Karpas-422 (cell line): ENCODE data around the gene LRP1B. TPM values are rescaled to one million over a fixed set of nuclear protein-coding genes. Genes with fewer than 3 reads are reported as not detected.

ENCODE experiments used
- DNase-seq: peaks from one replicate; pipeline ENCODE4 v3.0.0-alpha.2; 2015
- H2AFZ ChIP-seq: fragments of 200-600 bp; sonication (generic); 2 replicates; pipeline ENCODE4 v1.6.1; 2014; ENCODE audit warnings: antibody characterized with exemption, low read length, mixed read lengths
- H3K27ac ChIP-seq: fragments of 200-600 bp; sonication (generic); 2 replicates; pipeline ENCODE4 v1.5.1; 2014; ENCODE audit warnings: mild to moderate bottlenecking, low read length, moderate library complexity
- H3K27me3 ChIP-seq: fragments of 200-600 bp; sonication (generic); 2 replicates; pipeline ENCODE4 v1.6.1; 2014; ENCODE audit warnings: low read length, mixed read lengths
- H3K36me3 ChIP-seq: fragments of 200-600 bp; sonication (generic); 2 replicates; pipeline ENCODE4 v1.6.1; 2014; ENCODE audit warnings: low read length, mixed read lengths; ENCODE audit not compliant: insufficient read depth
- H3K4me1 ChIP-seq: fragments of 200-600 bp; sonication (generic); 2 replicates; pipeline ENCODE4 v1.6.1; 2014; ENCODE audit warnings: mild to moderate bottlenecking, low read length, mixed read lengths
- H3K4me2 ChIP-seq: fragments of 200-600 bp; sonication (generic); 2 replicates; pipeline ENCODE4 v1.6.1; 2014; ENCODE audit warnings: low read length, low read depth, mild to moderate bottlenecking; ENCODE audit not compliant: poor library complexity, severe bottlenecking
- H3K4me3 ChIP-seq: fragments of 200-600 bp; sonication (generic); 2 replicates; pipeline ENCODE4 v1.5.1; 2014; ENCODE audit warnings: mild to moderate bottlenecking, antibody characterized with exemption, low read length, mixed read lengths
- H3K79me2 ChIP-seq: fragments of 200-600 bp; sonication (generic); 2 replicates; pipeline ENCODE4 v1.6.1; 2014; ENCODE audit warnings: mild to moderate bottlenecking, low read length, mixed read lengths
- H3K9ac ChIP-seq: fragments of 200-600 bp; sonication (generic); 2 replicates; pipeline ENCODE4 v1.6.0; 2014; ENCODE audit warnings: low read length
- H3K9me2 ChIP-seq: fragments of 200-600 bp; sonication (generic), shearing (Covaris generic); replicated peaks from 2 replicates; pipeline ENCODE4 v1.6.0; 2014; ENCODE audit warnings: mild to moderate bottlenecking, low read length, moderate library complexity; ENCODE audit not compliant: insufficient read depth
- H3K9me3 ChIP-seq: fragments of 300-700, 200-600 bp; sonication (generic); 2 replicates; pipeline ENCODE4 v1.6.1; 2014; ENCODE audit warnings: low read length, mixed read lengths
- H4K20me1 ChIP-seq: fragments of 200-600 bp; sonication (generic); 2 replicates; pipeline ENCODE4 v1.6.1; 2014; ENCODE audit warnings: mild to moderate bottlenecking, antibody characterized with exemption, low read length, low read depth; ENCODE audit not compliant: insufficient read depth
- total RNA-seq: library from RNA; depleted of rRNA; stranded (reverse); fragments of >200 nt; shearing (Covaris generic); gene quantifications from 2 replicates; pipeline ENCODE4 v1.2.3, GENCODE V29; 2014; ENCODE audit warnings: low replicate concordance

LRP1B gene
- total RNA-seq, 1 experiment from 2014 or later: not detected

- no peak overlapping the region for H3K9ac ChIP-seq
- no peaks in the 10 kb centered on the region for H3K27me3 ChIP-seq
- no peaks in the 10 kb centered on the region for H4K20me1 ChIP-seq
- H2AFZ ChIP-seq: no peak overlapping the region
- no peak overlapping the region for H3K4me3 ChIP-seq
- H3K4me2 ChIP-seq: no peak overlapping the region
- no peak for DNase-seq
- H3K79me2 ChIP-seq: no peaks in the 10 kb centered on the region
- H3K4me1 ChIP-seq: no peaks in the 10 kb centered on the region
- H3K9me2 ChIP-seq: no peaks in the 10 kb centered on the region
- no peaks in the 10 kb centered on the region for H3K36me3 ChIP-seq
- H3K9me3 ChIP-seq: peaks cover 7% of the 10 kb centered on the region
- H3K27ac ChIP-seq: no peak overlapping the region
Observed at GRCh38 chr2:141498561-141498960, 632.3 kb downstream of the LRP1B start.

GRCh38 chr2:141497272-141497671, 633.5 kb downstream of the LRP1B start:
- H2AFZ ChIP-seq: no peak overlapping the region
- no peaks in the 10 kb centered on the region for H3K4me1 ChIP-seq
- no peaks in the 10 kb centered on the region for H3K36me3 ChIP-seq
- no peaks in the 10 kb centered on the region for H4K20me1 ChIP-seq
- H3K9me3 ChIP-seq: peaks cover 9% of the 10 kb centered on the region
- no peak overlapping the region for H3K27ac ChIP-seq
- H3K9ac ChIP-seq: no peak overlapping the region
- H3K79me2 ChIP-seq: no peaks in the 10 kb centered on the region
- no peak overlapping the region for H3K4me2 ChIP-seq
- DNase-seq: no peak
- H3K4me3 ChIP-seq: no peak overlapping the region
- H3K9me2 ChIP-seq: no peaks in the 10 kb centered on the region
- no peaks in the 10 kb centered on the region for H3K27me3 ChIP-seq

- no peaks in the 10 kb centered on the region for H3K27me3 ChIP-seq
- H3K27ac ChIP-seq: no peak overlapping the region
- H3K9me2 ChIP-seq: no peaks in the 10 kb centered on the region
- H4K20me1 ChIP-seq: no peaks in the 10 kb centered on the region
- no peak for DNase-seq
- no peaks in the 10 kb centered on the region for H3K4me1 ChIP-seq
- H3K4me2 ChIP-seq: no peak overlapping the region
- H2AFZ ChIP-seq: no peak overlapping the region
- no peaks in the 10 kb centered on the region for H3K36me3 ChIP-seq
- H3K9ac ChIP-seq: no peak overlapping the region
- H3K4me3 ChIP-seq: no peak overlapping the region
- H3K79me2 ChIP-seq: no peaks in the 10 kb centered on the region
- peaks cover 10% of the 10 kb centered on the region for H3K9me3 ChIP-seq
Observed at GRCh38 chr2:141496810-141497209, 634.0 kb downstream of the LRP1B start.

DNA sequence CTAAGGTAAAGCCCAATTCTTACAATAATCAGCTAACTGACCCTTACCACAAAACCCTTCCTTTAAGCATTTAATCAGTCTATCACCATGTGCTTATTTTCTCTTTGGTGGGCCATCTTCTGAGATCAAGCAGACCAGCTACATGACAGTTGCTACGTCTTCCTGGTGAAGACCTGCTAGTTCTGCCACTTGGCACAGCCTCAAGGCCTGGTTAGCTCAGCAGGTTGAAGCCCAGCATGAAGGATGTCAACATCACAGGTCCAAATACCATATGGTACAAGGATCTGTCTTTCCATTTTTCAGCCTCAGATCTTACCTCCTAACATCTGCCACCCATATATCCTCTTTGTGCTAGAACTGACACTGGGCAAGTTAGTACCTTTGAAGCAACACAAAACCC, 636.9 kb downstream of the LRP1B start:
- no peak overlapping the region for H3K27ac ChIP-seq
- no peak overlapping the region for H3K9ac ChIP-seq
- no peaks in the 10 kb centered on the region for H3K4me1 ChIP-seq
- H3K4me3 ChIP-seq: no peak overlapping the region
- H3K9me3 ChIP-seq: peaks cover 23% of the 10 kb centered on the region
- no peak for DNase-seq
- no peak overlapping the region for H3K4me2 ChIP-seq
- H3K9me2 ChIP-seq: no peaks in the 10 kb centered on the region
- no peaks in the 10 kb centered on the region for H3K36me3 ChIP-seq
- H3K79me2 ChIP-seq: no peaks in the 10 kb centered on the region
- no peaks in the 10 kb centered on the region for H3K27me3 ChIP-seq
- H4K20me1 ChIP-seq: no peaks in the 10 kb centered on the region
- H2AFZ ChIP-seq: no peak overlapping the region

DNA sequence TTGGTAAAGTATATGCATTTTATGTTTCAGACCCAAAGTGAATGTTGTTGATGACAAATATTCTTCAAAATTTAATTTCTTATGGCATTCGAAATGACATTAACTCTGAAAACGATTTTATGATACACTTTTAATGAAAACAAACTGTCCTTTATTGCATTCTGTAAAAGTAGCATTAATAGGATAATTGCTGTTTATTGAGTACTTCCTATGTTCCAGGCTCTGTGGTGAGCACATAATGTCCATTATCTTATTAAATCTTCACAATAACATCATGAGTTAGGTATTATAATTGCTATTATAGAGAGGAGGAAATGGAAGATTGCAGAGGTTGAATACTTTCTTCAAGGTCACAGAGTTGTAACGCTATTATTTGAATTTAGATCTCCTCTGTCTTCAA, 638.0 kb downstream of the LRP1B start:
- DNase-seq: no peak
- no peaks in the 10 kb centered on the region for H3K4me1 ChIP-seq
- no peaks in the 10 kb centered on the region for H3K79me2 ChIP-seq
- H3K9ac ChIP-seq: no peak overlapping the region
- H3K27ac ChIP-seq: no peak overlapping the region
- H3K9me2 ChIP-seq: no peaks in the 10 kb centered on the region
- H2AFZ ChIP-seq: no peak overlapping the region
- peaks cover 26% of the 10 kb centered on the region for H3K9me3 ChIP-seq
- H4K20me1 ChIP-seq: no peaks in the 10 kb centered on the region
- H3K27me3 ChIP-seq: no peaks in the 10 kb centered on the region
- H3K4me3 ChIP-seq: no peak overlapping the region
- H3K36me3 ChIP-seq: no peaks in the 10 kb centered on the region
- H3K4me2 ChIP-seq: no peak overlapping the region

DNA sequence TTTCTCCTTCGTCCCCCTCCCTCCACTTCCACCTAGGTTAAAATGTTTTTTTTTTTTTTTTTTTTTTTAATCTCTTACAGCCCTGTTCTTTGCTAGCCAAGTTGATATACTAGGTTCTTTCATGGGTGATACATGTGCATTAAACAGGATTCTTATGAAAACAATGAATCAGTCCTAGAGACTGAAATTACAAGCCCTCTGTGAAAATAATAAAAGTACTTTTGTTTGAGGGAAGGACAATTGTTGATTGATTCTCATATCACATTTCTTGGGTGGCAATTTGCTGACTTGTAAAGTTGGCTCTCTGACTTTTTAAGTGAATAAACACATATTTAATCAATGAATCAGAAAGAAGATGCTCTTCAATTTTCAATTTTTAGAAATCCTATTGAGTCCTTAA, 639.9 kb downstream of the LRP1B start:
- DNase-seq: no peak
- Histone ChIP-seq H3K4me3 (no peak overlapping the region), H3K9ac (no peak overlapping the region), H4K20me1 (no peaks in the 10 kb centered on the region), H3K36me3 (no peaks in the 10 kb centered on the region), H3K27me3 (no peaks in the 10 kb centered on the region), H3K4me2 (no peak overlapping the region), H3K4me1 (no peaks in the 10 kb centered on the region), H3K9me3 (peaks cover 34% of the 10 kb centered on the region), H3K9me2 (no peaks in the 10 kb centered on the region), H2AFZ (no peak overlapping the region), H3K79me2 (no peaks in the 10 kb centered on the region), H3K27ac (no peak overlapping the region)

DNA sequence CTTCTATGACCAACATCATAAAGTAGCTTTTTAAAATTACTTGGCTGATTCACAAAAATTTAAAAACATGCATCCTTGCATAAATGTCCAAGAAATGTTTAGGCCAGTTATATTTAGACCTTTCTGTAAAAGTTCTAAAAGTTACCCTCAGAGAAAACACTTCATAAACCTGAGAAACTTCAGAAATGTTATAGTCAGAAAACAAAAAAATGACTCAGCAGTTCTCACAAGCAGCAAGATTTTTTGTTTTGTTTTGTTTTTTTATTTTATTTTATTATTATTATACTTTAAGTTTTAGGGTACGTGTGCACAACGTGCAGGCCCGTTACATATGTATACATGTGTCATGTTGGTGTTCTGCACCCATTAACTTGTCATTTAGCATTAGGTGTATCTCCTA, 648.1 kb downstream of the LRP1B start:
- no peak overlapping the region for H3K9ac ChIP-seq
- H4K20me1 ChIP-seq: no peaks in the 10 kb centered on the region
- peaks cover 9% of the 10 kb centered on the region; the same call in 1 of the 2 replicates for H3K9me3 ChIP-seq
- H3K9me2 ChIP-seq: no peaks in the 10 kb centered on the region
- no peak overlapping the region for H2AFZ ChIP-seq
- no peaks in the 10 kb centered on the region for H3K79me2 ChIP-seq
- H3K27ac ChIP-seq: no peak overlapping the region
- no peak for DNase-seq
- H3K4me2 ChIP-seq: no peak overlapping the region
- H3K27me3 ChIP-seq: no peaks in the 10 kb centered on the region
- H3K4me3 ChIP-seq: no peak overlapping the region
- H3K4me1 ChIP-seq: no peaks in the 10 kb centered on the region
- H3K36me3 ChIP-seq: no peaks in the 10 kb centered on the region

GRCh38 chr2:141475801-141476200, 655.0 kb downstream of the LRP1B start:
- Histone ChIP-seq H3K9ac (no peak overlapping the region), H3K79me2 (no peaks in the 10 kb centered on the region), H3K36me3 (no peaks in the 10 kb centered on the region), H3K4me1 (no peaks in the 10 kb centered on the region), H4K20me1 (no peaks in the 10 kb centered on the region), H3K27me3 (no peaks in the 10 kb centered on the region), H2AFZ (no peak overlapping the region), H3K9me3 (peaks cover 13% of the 10 kb centered on the region; the same call in 1 of the 2 replicates), H3K9me2 (no peaks in the 10 kb centered on the region), H3K27ac (no peak overlapping the region), H3K4me3 (no peak overlapping the region), H3K4me2 (no peak overlapping the region)
- DNase-seq: no peak

- H3K9me3 ChIP-seq: peaks cover 12% of the 10 kb centered on the region
- no peak overlapping the region for H2AFZ ChIP-seq
- no peak overlapping the region for H3K9ac ChIP-seq
- no peaks in the 10 kb centered on the region for H3K36me3 ChIP-seq
- H3K4me2 ChIP-seq: no peak overlapping the region
- H3K4me1 ChIP-seq: no peaks in the 10 kb centered on the region
- H3K27me3 ChIP-seq: no peaks in the 10 kb centered on the region
- no peak overlapping the region for H3K4me3 ChIP-seq
- no peaks in the 10 kb centered on the region for H4K20me1 ChIP-seq
- no peak overlapping the region for H3K27ac ChIP-seq
- H3K9me2 ChIP-seq: no peaks in the 10 kb centered on the region
- no peak for DNase-seq
- H3K79me2 ChIP-seq: no peaks in the 10 kb centered on the region
Observed at GRCh38 chr2:141468761-141469160, 662.1 kb downstream of the LRP1B start.
